HFF-Myc (cell line): ENCODE results near the gene PTHLH.

Experiments used
- DNase-seq: peaks from one replicate; pipeline ENCODE4 v3.0.0-alpha.2; 2011; ENCODE audit warnings: low read depth; ENCODE audit errors: extremely low read depth
- H3K4me3 ChIP-seq: replicated peaks from 2 replicates; pipeline ENCODE4 v1.5.1; 2011; ENCODE audit warnings: low read depth, mild to moderate bottlenecking, control low read depth, low read length
- TF ChIP-seq, protein P1 (sequence below): IDR thresholded peaks from 2 replicates; pipeline ENCODE4 v1.5.1; 2012; ENCODE audit warnings: mild to moderate bottlenecking, low read depth, low read length, control low read depth; ENCODE audit errors: missing control alignments

Gene PTHLH

GRCh38 chr12:27952510-27952909 lies 20.0 kb downstream of the PTHLH start:
- no peak overlapping the region for H3K4me3 ChIP-seq
- DNase-seq = no peak
- TF ChIP-seq, protein P1, sequence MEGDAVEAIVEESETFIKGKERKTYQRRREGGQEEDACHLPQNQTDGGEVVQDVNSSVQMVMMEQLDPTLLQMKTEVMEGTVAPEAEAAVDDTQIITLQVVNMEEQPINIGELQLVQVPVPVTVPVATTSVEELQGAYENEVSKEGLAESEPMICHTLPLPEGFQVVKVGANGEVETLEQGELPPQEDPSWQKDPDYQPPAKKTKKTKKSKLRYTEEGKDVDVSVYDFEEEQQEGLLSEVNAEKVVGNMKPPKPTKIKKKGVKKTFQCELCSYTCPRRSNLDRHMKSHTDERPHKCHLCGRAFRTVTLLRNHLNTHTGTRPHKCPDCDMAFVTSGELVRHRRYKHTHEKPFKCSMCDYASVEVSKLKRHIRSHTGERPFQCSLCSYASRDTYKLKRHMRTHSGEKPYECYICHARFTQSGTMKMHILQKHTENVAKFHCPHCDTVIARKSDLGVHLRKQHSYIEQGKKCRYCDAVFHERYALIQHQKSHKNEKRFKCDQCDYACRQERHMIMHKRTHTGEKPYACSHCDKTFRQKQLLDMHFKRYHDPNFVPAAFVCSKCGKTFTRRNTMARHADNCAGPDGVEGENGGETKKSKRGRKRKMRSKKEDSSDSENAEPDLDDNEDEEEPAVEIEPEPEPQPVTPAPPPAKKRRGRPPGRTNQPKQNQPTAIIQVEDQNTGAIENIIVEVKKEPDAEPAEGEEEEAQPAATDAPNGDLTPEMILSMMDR = no peak

DNA sequence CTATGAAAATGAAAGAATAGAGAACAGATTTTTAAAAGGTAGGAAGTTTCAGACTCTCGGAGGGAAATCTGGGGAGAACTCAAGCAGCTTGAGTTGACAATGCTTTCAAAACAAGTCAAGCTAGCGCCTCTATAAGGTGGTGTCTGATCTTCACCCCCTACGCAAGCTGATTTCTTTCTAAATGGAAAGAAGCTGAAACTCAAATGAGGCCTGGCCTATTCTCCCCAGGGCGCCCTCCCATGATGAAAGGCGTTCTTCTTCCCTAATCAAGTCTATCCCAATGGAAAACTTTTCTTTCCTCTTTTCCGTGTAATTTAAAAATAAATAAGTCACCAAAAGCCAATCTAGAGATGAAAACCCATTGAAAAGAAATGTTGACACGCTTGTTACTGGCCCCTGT lies 20.6 kb downstream of the PTHLH start:
- TF ChIP-seq, protein P1 = no peak
- H3K4me3 ChIP-seq = no peak overlapping the region
- DNase-seq = no peak

- DNase-seq = no peak
- TF ChIP-seq, protein P1 = no peak
- no peak overlapping the region for H3K4me3 ChIP-seq
Measured at GRCh38 chr12:27946421-27946820, 26.1 kb downstream of the PTHLH start.

- TF ChIP-seq, protein P1 = peak; percentile 83
- DNase-seq = peak; percentile 59
Measured at GRCh38 chr12:27940756-27941402, 31.7 kb downstream of the PTHLH start.

DNA sequence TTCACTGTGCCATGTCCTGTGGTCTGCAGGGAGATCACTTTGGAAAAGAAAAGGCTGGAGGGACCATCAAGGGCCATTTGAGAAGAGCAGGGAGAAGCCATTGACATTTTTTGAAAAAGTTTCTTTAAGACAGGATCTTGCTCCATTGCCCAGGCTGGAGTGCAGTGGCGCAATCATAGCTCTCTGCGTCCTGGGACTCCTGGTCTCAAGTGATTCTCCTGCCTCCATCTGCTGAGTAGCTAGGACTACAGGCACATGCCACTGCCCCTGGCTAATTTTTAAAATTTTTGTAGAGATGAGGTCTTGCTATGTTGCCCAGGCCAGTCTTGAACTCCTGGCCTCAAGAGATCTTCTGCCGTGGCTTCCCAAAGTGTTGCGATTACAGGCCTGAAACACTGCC lies 32.3 kb downstream of the PTHLH start:
- H3K4me3 ChIP-seq = no peak overlapping the region
- DNase-seq = no peak
- TF ChIP-seq, protein P1 = no peak

More at GRCh38 chr12:27940756-27941402, 31.7 kb downstream of the PTHLH start:
- H3K4me3 ChIP-seq = no peak overlapping the region

DNA sequence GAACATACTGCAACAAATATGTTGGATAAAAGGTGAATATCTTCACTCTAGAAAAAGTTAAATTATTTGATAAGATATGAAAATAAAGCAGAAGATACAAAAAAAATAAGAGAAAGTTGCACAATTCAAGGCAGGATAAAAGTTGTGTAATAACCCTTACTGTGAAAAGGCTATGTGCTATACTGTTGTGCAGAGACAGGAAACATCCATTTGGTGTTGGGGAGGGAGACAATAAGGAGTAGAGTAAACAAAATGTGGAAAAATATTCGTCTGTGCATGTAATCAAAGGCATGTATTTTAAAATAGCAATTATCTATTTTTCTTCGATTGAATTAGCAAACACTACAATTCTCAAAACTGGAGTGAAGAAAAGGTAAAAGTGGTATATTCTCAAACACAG lies 34.8 kb downstream of the PTHLH start:
- no peak overlapping the region for H3K4me3 ChIP-seq
- no peak for DNase-seq
- TF ChIP-seq, protein P1 = no peak

DNA sequence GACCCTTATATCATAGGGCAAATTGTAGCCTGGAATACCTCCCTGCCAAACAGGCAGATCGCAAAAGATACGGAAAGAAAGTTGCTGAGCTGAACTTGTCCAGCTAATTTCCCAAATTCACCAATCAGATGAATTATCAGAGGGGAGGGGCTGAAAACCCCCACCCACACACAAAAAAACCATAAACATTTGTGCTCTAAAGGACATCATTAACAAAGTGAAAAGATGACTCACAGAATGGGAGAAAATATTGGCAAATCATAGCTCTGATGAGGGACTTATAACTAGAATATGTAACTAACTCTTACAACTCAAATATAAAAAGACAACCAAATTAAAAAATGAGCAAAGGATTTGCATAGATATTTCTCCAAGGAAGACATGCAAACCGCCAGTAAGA lies 36.3 kb downstream of the PTHLH start:
- TF ChIP-seq, protein P1 = no peak
- no peak for DNase-seq
- no peak overlapping the region for H3K4me3 ChIP-seq
